GM19324 (cell line): ENCODE results near the gene ENPP4.
"Not testable (repeated sequence)": the region's sequence is repeated elsewhere in the genome, so short reads cannot be mapped to it uniquely, and the experiment has no call there.

Experiments
- ATAC-seq: cut with Tn5 transposase; IDR thresholded peaks from one replicate; pipeline ENCODE4 v1.9.1; 2021; ENCODE audit warnings: mild to moderate bottlenecking, moderate library complexity; ENCODE audit not compliant: unreplicated experiment, low FRiP score

Gene ENPP4, protein sequence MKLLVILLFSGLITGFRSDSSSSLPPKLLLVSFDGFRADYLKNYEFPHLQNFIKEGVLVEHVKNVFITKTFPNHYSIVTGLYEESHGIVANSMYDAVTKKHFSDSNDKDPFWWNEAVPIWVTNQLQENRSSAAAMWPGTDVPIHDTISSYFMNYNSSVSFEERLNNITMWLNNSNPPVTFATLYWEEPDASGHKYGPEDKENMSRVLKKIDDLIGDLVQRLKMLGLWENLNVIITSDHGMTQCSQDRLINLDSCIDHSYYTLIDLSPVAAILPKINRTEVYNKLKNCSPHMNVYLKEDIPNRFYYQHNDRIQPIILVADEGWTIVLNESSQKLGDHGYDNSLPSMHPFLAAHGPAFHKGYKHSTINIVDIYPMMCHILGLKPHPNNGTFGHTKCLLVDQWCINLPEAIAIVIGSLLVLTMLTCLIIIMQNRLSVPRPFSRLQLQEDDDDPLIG

DNA sequence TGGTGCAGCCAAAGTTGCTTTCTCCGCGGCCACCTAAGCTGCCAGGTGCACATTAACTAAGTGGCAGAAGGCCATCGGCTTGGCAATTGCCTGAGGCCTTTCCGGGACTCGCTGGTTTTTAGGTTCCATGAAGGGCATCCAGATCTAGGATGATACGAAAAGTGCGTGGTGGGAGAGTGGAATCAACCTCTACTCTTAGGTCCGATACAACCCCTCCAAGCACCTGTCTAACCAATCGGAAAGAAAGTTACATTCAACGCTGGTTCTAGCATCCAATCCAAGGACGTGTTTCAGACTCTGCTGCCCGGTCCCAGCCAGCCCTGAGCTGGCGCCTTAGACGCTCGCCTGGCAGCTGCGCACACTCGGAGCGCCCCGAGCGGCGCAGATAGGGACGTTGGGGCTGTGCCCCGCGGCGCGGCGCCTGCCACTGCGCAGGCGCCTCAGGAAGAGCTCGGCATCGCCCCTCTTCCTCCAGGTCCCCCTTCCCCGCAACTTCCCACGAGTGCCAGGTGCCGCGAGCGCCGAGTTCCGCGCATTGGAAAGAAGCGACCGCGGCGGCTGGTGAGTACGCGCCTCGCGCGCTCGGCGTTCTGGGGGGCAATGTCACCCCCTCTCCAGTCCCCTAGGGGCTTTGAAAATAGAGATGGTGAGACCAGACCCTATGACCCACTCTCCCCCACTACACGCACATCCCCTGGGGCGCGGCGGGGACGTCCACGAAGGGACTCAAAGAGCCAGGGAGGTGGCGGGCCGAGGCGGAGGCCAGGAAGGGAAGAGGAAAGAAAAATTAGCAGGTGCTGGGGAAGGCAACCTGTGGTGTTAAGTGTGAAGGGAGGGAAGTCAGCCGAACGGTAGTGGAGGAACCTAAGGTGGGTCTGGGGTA, at the start of gene ENPP4:
ENPP4 (plus strand) TSS at position 361 of the 883 bp plus-strand sequence. CDS start 9,595 bp downstream, outside the sequence.
- peak; percentile 100 for ATAC-seq

DNA sequence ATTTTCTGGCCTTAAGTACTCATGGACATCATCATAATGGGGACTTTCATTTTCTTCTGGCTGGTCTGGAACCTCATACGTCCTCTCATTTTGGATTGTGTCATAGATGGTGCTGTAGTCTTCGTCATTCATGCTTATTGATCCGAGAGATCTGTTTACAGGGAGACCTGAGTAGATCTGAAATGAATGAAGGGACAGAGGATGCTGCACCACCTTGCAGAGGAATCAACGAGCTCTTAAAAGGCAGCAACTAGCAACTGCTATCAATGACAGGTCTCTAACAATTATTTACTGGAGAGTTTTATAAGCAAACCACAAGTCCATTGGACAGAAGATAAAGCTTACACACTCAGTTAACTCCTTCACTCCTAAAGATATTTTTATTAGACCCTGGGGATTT, 49.7 kb upstream of the ENPP4 start:
- ATAC-seq, result no peak

GRCh38 chr6:46085688-46086087, 44.1 kb upstream of the ENPP4 start:
- not testable (repeated sequence) for ATAC-seq

GRCh38 chr6:46090115-46091079, 39.4 kb upstream of the ENPP4 start:
- ATAC-seq, result no peak

DNA sequence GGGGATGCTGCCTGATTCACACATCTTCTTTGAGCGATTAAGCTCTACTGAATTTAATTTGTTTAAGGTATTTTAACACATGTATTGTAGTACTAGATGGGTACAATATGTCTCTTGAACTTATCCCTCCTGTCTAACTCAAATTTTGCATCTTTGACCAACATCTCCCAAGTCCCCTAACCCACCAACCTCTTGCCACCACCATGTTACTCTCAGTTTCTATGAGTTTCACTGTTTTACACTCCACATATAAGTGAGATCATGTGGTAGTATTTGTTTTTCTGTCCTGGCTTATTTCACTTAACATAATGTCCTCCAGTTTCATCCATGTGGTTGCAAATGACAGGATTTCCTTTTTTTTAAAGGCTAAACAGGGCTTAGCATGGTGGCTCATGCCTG, 38.7 kb upstream of the ENPP4 start:
- no peak for ATAC-seq

DNA sequence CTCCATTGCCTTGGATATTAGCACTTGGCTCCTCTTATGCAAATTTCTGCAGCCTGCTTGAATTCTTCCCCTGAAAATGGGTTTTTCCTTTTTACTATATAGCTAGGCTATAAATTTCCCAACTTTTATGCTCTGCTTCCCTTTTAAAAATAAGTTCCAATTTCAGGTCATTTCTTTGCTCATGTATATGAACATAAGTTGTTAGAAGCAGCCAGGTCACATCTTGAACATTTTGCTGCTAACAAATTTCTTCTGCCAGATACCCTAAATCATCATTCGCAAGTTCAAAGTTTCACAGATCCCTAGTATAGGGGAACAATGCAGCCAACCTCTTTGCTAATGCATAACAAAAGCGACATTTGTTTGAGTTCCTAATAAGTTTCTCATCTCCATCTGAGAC, 34.5 kb upstream of the ENPP4 start:
- no peak for ATAC-seq

GRCh38 chr6:46097366-46097765, 32.4 kb upstream of the ENPP4 start:
- no peak for ATAC-seq

DNA sequence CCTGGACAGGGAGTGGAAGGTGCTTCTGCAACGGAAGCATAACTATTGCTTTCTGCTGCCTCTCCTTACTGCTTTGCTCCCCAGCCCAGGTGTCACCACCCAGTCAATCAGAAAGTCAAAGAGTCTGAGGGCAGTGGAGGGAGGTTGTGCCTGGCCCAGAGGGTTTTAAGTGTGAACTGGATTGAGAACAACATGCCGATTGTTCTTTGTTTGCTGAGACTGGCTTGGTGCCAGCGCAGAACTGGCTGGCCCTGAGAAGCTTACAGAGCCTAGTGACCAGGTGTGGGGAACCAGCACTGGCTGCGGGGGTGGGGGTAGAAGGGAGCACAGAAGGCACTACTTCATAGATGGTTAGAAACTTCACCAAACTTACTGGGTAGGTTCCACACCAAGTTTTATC, 31.1 kb upstream of the ENPP4 start:
- ATAC-seq, result no peak

- no peak for ATAC-seq
Observed at GRCh38 chr6:46099952-46100351, 29.8 kb upstream of the ENPP4 start.

GRCh38 chr6:46102123-46102522, 27.7 kb upstream of the ENPP4 start:
- ATAC-seq, result no peak

- no peak for ATAC-seq
Observed at GRCh38 chr6:46103441-46104115, 26.2 kb upstream of the ENPP4 start.

DNA sequence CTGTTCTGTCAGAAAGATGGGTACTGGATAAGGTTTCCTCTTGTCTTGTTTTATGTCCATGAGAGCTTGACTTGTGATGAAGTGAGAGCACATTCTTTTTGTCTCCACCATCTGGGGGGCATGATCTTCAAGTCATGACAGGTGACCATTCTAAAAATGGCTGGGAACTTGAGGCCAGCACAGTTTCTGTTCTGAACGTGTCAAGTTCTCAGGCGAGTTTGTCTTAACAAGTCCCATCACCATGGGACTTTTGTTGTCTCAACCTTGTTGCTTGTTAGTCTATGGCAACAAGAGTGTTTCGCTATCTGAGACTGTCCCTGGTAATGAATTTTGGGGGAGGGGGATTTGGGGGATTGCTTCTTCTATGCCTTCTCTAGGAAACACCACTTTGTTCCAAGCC, 25.6 kb upstream of the ENPP4 start:
- ATAC-seq, result no peak

DNA sequence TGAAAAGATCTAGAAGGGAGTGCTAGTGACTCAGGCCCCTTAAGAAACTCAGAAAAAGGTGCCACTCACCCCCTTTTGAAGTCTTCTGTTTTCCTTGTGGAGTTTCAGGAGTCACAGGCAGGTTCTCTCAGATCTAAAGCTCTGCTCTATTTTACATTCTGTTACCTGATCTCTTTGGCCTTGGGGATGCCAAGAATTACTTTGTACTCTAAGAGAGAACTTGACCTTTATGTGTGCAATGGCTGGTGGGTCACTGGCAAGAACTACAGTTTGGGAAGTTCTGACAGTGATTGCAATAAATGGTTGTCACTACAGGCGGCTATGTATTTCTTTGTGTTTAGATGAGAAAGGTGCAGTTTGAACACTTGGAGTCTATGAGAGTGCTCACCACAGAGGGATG, 24.2 kb upstream of the ENPP4 start:
- ATAC-seq, result no peak

- no peak for ATAC-seq
Observed at GRCh38 chr6:46113370-46113769, 16.4 kb upstream of the ENPP4 start.

DNA sequence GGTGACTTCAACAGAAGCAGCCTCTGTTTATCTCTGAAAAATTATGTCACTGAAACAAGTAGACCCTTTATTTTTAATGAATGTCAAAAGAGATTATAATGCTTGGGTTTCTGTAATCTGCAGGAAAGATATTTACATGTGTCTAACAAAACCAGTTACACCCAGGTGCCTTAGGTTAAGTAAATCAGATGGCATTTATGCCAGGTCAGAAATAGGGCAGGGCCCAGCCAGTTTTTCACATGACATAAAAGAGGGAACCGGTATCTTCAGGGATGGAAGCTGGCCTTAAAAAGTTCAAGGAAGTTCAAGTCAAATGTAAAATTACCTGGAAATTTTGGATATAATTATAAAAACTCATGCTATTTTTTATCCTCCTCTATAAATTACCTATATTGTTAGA, 14.2 kb upstream of the ENPP4 start:
- no peak for ATAC-seq

DNA sequence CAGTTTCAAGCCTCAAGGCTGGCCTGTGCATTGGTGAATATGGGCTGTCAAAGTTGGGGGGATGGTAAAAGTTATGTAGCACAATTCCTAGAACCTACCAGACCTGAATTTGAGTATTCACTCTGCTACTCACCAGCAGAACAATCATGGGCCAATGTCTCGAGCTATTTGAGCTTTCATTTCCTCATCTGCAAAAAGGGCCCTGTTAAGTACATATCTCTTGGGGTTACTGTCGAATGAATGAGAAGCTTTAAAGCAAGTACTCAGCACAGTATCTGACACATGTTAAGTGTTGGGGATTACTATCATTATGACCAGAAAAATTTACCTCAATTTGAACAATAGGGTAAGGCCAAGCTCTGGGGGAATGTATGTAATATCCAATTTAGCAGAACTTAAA, 13.5 kb upstream of the ENPP4 start:
- ATAC-seq, result no peak

- ATAC-seq, result no peak
Observed at GRCh38 chr6:46118157-46118556, 11.6 kb upstream of the ENPP4 start.

- ATAC-seq, result no peak
Observed at GRCh38 chr6:46118836-46119235, 11.0 kb upstream of the ENPP4 start.

GRCh38 chr6:46119679-46120078, 10.1 kb upstream of the ENPP4 start:
- not testable (repeated sequence) for ATAC-seq

GRCh38 chr6:46128476-46128875, 1.3 kb upstream of the ENPP4 start:
- no peak for ATAC-seq
